Aorta (tissue), 5 donors: ENCODE data around the gene MTLN. TPM values are rescaled to one million over a fixed set of nuclear protein-coding genes. Genes with fewer than 3 reads are reported as not detected.
"Not testable (repeated sequence)": the region's sequence is repeated elsewhere in the genome, so short reads cannot be mapped to it uniquely, and the experiment has no call there.

ENCODE experiments used
- ATAC-seq: fragments of 200-7000 bp; cut with Tn5 transposase; one replicate; pipeline ENCODE4 v1.9.1; 2022; ENCODE audit warnings: moderate library complexity; ENCODE audit not compliant: low FRiP score
- DNase-seq, 2 donors: peaks; one replicate each; pipeline ENCODE4 v3.0.0-alpha.2; 2020
- H3K27ac ChIP-seq, 2 donors: one replicate each; pipeline ENCODE4 v1.5.1; 2013; ENCODE audit warnings: low read length in 2 of 2, mild to moderate bottlenecking in 2 of 2, moderate library complexity in 2 of 2, control low read depth in 1 of 2, inconsistent platforms in 1 of 2, low read depth in 1 of 2
- H3K27me3 ChIP-seq, 2 donors: one replicate each; pipeline ENCODE4 v1.6.1; 2013; ENCODE audit warnings: control low read depth in 1 of 2, low read length in 1 of 2, mild to moderate bottlenecking in 1 of 2, moderate library complexity in 1 of 2; ENCODE audit not compliant: insufficient read depth in 2 of 2, control insufficient read depth in 1 of 2
- H3K36me3 ChIP-seq, 2 donors: one replicate each; pipeline ENCODE4 v1.6.1; 2013; ENCODE audit warnings: control low read depth in 1 of 2, low read length in 1 of 2, mild to moderate bottlenecking in 1 of 2; ENCODE audit not compliant: insufficient read depth in 2 of 2, control insufficient read depth in 1 of 2
- H3K4me1 ChIP-seq, 2 donors: one replicate each; pipeline ENCODE4 v1.6.1; 2013; ENCODE audit warnings: low read length in 2 of 2, control low read depth in 1 of 2, mild to moderate bottlenecking in 1 of 2, moderate library complexity in 1 of 2; ENCODE audit not compliant: insufficient read depth in 2 of 2, control insufficient read depth in 1 of 2
- H3K4me3 ChIP-seq, 2 donors: one replicate each; pipeline ENCODE4 v1.5.1; 2013; ENCODE audit warnings: low read length in 2 of 2, control low read depth in 1 of 2, mild to moderate bottlenecking in 1 of 2
- H3K9me3 ChIP-seq: one replicate; pipeline ENCODE4 v1.6.1; 2013; ENCODE audit warnings: mild to moderate bottlenecking, low read length; ENCODE audit not compliant: control insufficient read depth
- WGBS, 2 donors: extraction: QIAGEN DNeasy Blood & Tissue Kit; methylation state at CpG; one replicate each; pipeline ENCODE4 v1.1.7; 2013; 5-methylcytosine and 5-hydroxymethylcytosine counted together
- intact Hi-C, 2 donors: fragments of 100-400 bp; cut with DNase I; formaldehyde crosslinking; loops; one replicate each; pipeline versions ENCODE4 v1.14.2 to v1.15.0; 2022
- polyA plus RNA-seq, 2 donors: library from polyadenylated mRNA; stranded (reverse); fragments of 200-250 nt; gene quantifications; one replicate each; pipeline ENCODE4 v1.2.3, GENCODE V29; 2013
- total RNA-seq, 2 donors: library from RNA; stranded (reverse); fragmentation: NEBNext Ultra II Directional; extraction: Animal tissue kit (Norgen Biotek cat#: 25700); gene quantifications; one replicate each; pipeline ENCODE4 v1.2.1, GENCODE V29; 2021
- donor health status: healthy with polysubstance abuse.
- donor health status: Bipolar disorder and iron deficiency.
- donor health status: DM: no; HTN: no; CAD: no.
- donor health status: DM: no; HTN: no; CAD: no.
- donor health status: DM: yes; HTN: yes; CAD: no.

Gene MTLN
- total and polyA plus RNA-seq, 4 donors, result 32.9 to 129 (median 83.6) TPM

- peaks cover 0 to 5% of the 10 kb centered on the region in 2 donors for H3K36me3 ChIP-seq
- no peaks in the 10 kb centered on the region for H3K4me1 ChIP-seq
- 23 to 25% methylated on average over 3 of the region's 3 CpGs for WGBS, 2 donors
- intact Hi-C loops, result no loop called here
- no peak overlapping the region for H3K4me3 ChIP-seq
- DNase-seq (no peak), ATAC-seq (no peak)
- no peak overlapping the region for H3K27ac ChIP-seq
- no peaks in the 10 kb centered on the region for H3K27me3 ChIP-seq
- H3K9me3 ChIP-seq, result no peaks in the 10 kb centered on the region
Measured at GRCh38 chr2:110205660-110206455, 6.5 kb downstream of the MTLN start.

- Histone ChIP-seq H3K27ac (no peak within 1 kb of the TSS), H3K27me3 (no peaks in the 10 kb centered on the region), H3K4me3 (peak within 1 kb of the TSS; percentile 49 to 50), H3K4me1 (no peaks in the 10 kb centered on the region), H3K36me3 (no peaks in the 10 kb centered on the region), H3K9me3 (no peaks in the 10 kb centered on the region)
- intact Hi-C loops, result no loop called here
- DNase-seq (peak; percentile 88 to 95), ATAC-seq (peak; percentile 96)
- WGBS, 2 donors, result 1 to 2% methylated on average over 43 of the region's 43 CpGs
Measured at GRCh38 chr2:110204408-110205385, 7.7 kb downstream of the MTLN start, which contains the start of gene NPHP1. NPHP1 (minus strand) TSS chr2:110205013; CDS start chr2:110204968, 45 bp downstream.

DNA sequence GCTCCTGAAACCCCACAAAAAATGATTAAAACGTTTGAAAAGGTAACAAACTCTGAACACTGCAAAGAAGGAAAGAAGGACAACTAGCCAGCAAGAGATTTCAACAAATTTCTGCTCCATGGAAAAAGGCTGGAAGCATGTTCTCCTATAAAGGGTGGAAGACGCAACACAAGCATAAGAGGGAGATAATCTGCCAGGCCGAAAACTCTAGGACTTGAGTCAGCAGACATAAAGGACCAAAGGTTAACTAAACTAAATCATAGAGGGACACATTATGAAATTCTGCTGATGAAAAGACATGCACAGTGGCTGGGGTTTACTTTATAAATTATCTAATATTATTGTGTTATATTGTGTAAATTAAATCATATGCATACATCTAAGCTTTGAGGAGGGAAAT, 14.3 kb downstream of the MTLN start:
- DNase-seq (no peak), ATAC-seq (no peak)
- Histone ChIP-seq H3K9me3 (no peaks in the 10 kb centered on the region), H3K27ac (no peak overlapping the region), H3K36me3 (no peaks in the 10 kb centered on the region), H3K4me1 (no peaks in the 10 kb centered on the region), H3K27me3 (no peaks in the 10 kb centered on the region), H3K4me3 (no peak overlapping the region)
- intact Hi-C loops, result no loop called here
- 73 to 74% methylated on average over 3 of the region's 3 CpGs for WGBS, 2 donors

DNA sequence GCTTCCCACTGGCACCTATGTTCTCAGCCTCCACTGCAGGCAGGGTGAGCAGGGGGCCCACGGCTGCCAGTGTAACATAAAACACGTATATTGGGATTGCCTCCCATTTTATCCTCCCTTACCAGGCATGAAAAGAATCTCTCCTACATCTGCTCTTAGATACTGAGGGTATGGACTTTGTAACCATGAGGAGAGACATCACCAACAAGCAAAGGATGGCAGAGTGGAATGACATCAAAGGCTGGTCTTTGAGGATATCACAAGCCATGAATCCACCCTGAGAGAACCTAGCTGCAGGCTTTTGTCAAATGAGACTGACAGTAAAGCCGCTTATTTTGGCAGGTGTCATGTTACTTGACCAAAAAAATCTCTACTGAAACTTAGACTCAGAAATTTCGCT, 14.9 kb downstream of the MTLN start:
- H3K9me3 ChIP-seq, result no peaks in the 10 kb centered on the region
- no peaks in the 10 kb centered on the region for H3K27me3 ChIP-seq
- ATAC-seq (no peak), DNase-seq (no peak)
- no peaks in the 10 kb centered on the region for H3K36me3 ChIP-seq
- H3K4me3 ChIP-seq, result no peak overlapping the region
- 64 to 70% methylated on average over 4 of the region's 4 CpGs for WGBS, 2 donors
- no peaks in the 10 kb centered on the region for H3K4me1 ChIP-seq
- no peak overlapping the region for H3K27ac ChIP-seq
- intact Hi-C loops, result no loop called here

- H3K27me3 ChIP-seq, H3K4me1 ChIP-seq, H3K4me3 ChIP-seq, H3K9me3 ChIP-seq, H3K27ac ChIP-seq, DNase-seq, intact Hi-C loops, H3K36me3 ChIP-seq, ATAC-seq: not testable (repeated sequence)
- WGBS, 2 donors, result 98% methylated on average over 18 to 23 of the region's 23 CpGs
Measured at GRCh38 chr2:110190169-110190568, 22.2 kb downstream of the MTLN start.

- 92 to 95% methylated on average over 2 of the region's 2 CpGs for WGBS, 2 donors
- Histone ChIP-seq H3K36me3 (no peaks in the 10 kb centered on the region), H3K27ac (no peak overlapping the region), H3K4me3 (no peak overlapping the region), H3K9me3 (no peaks in the 10 kb centered on the region), H3K27me3 (no peaks in the 10 kb centered on the region), H3K4me1 (no peaks in the 10 kb centered on the region)
- intact Hi-C loops, result no loop called here
- DNase-seq (no peak), ATAC-seq (no peak)
Measured at GRCh38 chr2:110182449-110182848, 29.9 kb downstream of the MTLN start.

- DNase-seq (no peak), ATAC-seq (no peak)
- peaks cover 0 to 2% of the 10 kb centered on the region in 2 donors for H3K36me3 ChIP-seq
- no peak overlapping the region for H3K27ac ChIP-seq
- H3K9me3 ChIP-seq, result no peaks in the 10 kb centered on the region
- H3K27me3 ChIP-seq, result no peaks in the 10 kb centered on the region
- H3K4me1 ChIP-seq, result no peaks in the 10 kb centered on the region
- intact Hi-C loops, result no loop called here
- H3K4me3 ChIP-seq, result no peak overlapping the region
Measured at GRCh38 chr2:110180036-110180435, 32.3 kb downstream of the MTLN start.

DNA sequence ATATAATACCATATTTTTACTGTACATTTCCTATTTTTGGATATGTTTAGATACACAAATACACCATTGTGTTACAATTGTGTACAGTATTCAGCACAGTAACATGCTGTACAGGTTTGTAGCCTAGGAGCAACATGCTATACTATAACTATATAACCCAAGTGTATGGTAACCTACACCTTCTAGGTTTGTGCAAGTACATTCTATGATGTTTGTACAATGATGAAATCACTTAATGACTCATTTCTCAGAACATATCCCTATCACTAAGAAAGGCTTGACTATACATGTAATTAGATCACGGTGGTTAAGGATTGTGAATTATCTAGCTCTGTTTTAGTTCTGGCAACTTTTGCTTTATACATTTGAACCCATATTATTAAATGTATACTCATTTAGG, 38.8 kb downstream of the MTLN start:
- WGBS, 2 donors, result 90 to 93% methylated on average over 1 of the region's 1 CpG
- Histone ChIP-seq H3K36me3 (peaks cover 0 to 2% of the 10 kb centered on the region in 2 donors), H3K4me3 (no peak overlapping the region), H3K9me3 (no peaks in the 10 kb centered on the region), H3K27me3 (no peaks in the 10 kb centered on the region), H3K27ac (no peak overlapping the region), H3K4me1 (no peaks in the 10 kb centered on the region)
- intact Hi-C loops, result no loop called here
- DNase-seq (no peak), ATAC-seq (no peak)
